G401.6 (cell line): ENCODE data around the gene KIF1A.

Experiments
- FAIRE-seq: peaks from 2 replicates; lab custom pipeline; 2012; peaks lifted over from hg19 to GRCh38; lab: Jason Lieb, UNC

The KIF1A gene

DNA sequence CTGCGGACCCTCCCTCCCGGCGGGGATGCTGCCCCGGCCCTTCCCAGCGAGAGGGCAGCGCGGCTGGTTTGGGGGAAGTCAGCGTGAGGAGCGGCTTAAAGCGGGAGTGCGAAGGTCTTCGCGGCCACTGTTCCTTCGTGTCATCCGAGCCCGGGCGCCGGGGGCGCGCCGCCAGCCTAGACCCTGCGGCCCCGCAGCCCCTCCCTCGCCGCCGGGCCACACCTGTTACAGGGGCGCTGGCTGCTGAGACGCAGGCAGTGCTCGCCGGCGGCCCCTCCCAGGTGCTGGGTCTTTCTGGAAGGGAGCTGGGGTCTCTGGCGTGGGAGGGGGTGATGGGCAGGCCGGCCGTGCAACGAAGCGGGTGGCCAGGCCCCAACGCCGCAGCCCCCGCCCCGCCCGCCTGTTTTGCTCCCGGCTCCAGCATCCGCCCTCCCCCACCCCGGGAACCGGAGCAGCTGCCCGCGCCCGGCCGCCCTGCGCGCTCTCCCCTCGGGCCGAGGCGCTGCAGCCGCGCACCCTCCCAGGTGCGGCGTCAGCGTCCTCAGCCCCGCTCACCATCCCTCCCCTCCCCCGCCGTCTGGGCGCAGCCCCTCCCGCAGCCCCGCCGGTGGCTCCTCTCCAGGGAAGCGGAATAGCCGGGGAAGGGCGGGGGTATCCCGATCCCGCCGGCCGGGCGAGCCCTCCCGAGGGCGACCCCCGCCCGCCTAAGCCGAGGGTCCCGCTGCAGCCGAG is 727 bp downstream of the KIF1A start:
- FAIRE-seq: no peak

DNA sequence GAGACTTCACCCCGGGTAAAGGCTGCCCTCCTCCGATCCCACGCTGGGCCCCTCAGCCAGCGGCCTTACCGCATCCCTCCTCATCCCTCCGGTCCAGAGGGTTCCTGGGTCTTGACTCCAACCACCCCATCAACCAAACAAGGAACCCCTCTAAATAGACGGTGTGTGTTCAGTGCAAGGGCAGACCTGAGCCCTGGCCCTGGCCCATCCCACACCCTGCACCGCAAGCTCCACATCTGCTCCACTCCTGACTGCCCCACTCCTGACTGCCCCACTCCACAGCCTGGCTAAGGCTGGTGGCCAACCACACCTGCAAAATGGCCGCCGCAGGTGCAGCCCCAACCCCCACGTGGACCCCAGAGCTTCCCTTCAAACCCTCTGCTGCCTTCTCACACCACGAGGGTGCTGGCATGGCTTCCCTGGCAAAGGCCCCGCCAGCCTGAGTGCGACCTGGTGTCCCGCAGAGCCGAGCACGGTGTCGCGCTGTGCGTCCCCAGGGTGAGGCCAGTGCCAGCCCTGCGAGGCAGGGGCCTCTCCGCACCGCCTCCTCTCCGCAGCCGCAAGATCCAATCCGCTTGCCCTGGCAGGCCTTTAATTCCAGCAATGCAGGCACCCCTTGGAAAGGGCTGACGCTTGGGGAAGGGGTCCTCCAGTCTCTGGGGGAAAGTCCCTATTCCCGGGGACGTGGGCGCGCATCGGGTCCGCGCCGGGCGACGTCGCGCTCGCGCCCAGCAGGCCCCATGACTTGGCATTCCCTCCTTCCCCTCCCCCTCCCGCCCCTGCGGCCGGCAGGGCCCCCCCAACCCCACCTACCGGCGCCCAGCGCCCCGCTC is 1.5 kb downstream of the KIF1A start:
- FAIRE-seq: no peak

DNA sequence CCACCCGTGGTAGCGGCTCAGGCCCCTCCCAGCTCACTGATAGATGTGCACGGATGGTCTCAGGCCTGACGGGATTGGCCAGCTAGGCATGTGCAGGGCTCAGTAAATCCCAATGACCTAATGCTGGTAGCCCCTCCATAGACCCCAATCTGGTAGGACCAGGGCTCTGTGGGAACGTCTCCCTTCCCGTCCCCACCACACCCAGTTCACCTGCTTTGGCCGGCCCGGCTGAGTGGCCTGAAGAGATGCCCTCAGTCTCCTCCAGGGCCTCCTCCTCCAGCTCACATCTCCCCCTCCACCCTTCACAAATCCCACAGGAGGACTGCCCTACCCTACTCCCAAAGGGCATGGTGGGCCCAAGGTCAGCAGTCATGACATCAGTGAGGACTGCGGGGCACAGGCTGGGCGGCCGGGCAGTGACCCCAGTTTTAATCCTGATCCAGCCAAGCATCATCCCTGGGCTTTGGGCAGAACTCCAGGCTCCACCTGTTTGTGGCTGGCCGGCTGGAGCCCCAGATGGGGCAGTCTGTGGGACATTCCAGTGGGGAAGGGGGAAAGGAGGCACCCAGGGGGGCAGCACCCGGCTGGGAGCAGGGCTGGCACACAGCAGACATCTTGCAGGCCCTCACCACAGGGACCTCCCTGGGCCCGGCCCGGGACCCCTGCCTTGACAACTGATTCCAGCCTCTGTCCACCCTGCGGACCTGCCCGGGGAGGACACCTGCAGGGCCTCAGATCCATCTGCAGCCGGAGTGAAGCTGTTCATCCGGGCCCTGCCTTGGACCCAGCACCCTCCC is 2.3 kb downstream of the KIF1A start:
- no peak for FAIRE-seq

DNA sequence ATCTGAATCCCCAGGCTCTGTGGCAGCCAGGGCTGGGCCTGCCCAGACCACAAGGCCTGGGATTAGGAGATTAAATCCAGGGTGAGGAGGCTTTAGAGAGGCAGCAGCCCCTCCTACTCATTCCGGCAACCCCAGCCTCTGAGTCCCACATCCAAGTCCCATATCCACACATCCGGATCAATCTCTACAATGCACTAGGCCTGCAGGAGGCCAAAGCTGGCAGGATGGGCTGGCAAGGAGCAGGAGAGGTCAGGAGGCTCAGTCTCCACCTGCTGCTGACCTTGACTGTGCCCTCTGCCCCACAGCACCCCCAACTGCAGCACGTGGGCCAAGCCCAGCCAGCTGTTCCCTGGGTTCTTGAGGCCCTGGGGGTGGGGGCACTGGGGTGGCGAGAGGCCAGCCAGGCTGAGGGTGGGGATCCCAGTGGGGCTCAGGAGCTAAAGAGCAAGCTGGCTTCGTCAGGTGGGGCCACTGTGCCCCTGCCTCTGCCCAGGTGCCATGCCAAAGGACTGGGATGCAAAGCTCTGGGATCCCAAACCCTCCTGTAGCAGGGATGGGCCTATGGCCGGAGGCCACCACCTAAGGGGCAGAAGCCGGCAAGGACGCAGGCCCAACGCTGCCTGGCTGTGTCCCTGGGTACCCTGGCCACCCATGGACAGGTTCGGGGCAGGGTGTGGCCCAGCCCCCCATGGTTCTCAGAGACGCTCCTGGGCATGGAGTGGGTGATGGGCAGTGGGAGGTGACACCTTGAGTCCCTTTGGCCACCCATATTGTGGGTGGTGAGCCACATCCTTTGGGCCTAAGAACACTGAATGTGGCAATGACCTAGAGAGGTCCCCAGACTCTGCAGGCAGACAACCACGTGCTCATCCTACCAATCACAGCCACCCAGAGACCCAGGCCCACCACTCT is 3.2 kb downstream of the KIF1A start:
- no peak for FAIRE-seq

DNA sequence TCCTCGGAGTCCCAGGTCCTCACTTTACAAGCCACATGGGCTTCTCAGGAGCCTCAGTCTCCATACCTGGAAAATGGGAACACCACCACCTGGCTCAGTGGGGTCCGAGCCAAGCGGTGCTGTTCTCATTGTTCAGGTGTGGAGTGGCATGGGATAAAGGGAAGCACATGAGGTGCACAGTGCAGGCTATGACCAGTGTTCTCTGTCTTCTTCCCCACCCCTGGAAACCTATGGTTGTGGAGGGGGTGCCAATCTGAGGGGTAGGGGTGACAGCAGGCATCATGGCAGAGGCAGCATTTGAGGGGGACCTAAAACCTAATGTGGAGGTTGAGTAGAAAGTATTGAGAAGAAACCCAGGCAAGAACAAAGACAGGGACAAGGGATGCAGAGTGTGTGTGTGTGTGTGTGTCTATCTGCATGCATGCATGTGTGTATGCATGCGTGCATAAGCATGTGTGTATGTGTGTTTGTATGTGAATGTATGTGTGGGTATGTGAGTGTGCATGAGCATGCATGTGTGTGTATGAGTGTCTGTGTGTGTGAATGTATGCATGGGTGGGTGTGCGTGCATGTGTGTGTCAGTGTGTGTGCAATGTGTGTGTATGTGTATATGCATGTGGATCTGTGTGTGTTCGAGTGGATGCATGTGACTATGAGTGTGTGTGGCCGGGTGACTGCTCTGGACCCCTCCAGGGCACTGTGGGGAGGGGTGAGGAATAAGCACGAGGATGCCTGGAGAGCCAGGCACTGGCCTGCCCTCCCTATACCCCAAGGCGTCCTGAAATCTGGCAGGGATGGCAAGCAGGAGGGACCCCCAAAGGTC is 4.0 kb downstream of the KIF1A start:
- FAIRE-seq: no peak

DNA sequence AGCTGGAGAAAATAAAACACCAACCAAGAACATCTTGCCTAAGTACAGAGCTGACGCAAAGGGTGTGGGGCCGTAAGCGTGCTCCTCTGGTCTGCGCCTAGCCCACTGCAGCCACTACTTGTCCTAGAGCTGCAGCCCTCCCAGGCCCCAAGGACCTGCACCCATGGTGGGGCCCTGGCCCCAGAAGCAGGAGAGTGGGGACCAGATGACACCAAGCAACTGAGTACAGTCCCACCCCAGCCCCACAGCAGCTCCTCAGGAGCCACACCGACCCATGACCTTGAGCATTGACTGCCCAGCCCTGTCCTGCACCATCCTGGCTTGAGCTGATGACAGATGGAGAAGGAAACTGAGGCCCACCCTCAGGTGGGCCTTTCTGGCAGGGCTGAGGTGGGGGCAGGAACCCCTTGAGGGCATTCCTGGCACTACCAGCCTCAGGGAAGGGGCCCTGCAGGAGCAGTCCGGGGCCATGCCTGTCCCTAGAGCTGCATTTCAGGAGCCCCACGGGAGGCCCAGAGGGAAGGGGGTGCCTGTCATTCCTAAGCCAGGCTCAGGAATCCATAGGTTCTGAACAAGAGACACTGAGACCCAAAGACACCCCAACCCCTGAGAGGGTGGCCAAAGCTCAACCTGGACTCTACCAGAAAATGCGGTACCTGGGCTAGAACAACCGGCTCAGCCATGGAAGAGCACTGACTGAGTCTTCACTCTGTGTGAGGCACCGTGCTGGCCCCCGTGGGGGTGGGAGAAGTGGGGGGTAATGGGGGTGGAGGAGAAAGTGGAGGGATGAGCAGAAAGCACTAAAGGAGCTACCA is 4.9 kb downstream of the KIF1A start:
- no peak for FAIRE-seq

DNA sequence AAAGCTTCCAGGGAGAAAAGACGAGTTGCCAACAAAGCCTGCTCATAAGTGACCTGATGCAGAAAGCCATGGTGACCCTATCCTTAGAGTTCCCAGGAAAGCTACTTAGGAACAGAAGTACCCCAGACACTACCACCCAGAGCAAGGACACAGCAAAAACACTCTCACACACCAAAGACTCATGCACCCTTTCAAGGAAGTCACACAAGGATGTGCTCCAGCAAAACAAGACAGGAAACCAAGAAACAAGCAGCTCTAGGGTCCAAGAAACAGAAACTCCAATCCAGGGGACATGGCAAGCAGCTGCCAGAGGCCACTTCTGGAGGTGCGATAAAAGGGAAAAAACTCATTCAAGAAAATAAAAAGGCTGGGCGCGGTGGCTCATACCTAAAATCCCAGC is 5.7 kb downstream of the KIF1A start:
- no peak for FAIRE-seq

DNA sequence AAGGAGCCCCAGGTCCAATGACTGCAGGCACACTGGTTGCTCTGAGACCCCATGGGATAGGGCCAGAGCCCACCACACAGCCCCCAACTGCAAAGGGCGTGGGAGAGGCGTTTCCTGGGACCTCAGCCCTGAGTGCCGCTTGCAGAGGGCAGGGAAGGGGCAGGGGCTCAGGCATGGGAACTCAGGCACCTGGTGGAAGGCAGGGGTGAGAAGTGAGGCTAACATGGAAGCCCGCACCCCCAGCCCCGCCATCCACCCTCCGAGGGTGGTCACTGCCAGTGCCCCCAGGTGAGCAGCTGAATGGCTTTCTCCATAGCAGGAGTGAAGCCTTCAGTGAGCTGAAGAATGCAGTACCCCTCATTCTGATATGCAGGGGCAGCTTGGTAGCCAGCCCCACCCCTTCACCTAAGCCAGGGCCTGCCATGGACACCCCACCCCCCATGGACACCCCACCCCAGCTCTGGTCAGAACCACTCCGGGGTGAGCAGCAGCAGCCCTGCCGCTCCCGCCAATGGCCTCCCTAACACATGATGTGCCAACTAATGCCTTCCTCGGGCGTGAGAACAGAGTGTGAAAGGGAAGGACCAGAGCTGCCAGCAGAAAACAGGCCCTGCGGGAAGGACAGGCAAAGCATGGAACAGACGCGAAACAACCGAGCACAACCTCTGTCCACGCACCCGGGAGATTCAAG is 6.6 kb downstream of the KIF1A start:
- no peak for FAIRE-seq

DNA sequence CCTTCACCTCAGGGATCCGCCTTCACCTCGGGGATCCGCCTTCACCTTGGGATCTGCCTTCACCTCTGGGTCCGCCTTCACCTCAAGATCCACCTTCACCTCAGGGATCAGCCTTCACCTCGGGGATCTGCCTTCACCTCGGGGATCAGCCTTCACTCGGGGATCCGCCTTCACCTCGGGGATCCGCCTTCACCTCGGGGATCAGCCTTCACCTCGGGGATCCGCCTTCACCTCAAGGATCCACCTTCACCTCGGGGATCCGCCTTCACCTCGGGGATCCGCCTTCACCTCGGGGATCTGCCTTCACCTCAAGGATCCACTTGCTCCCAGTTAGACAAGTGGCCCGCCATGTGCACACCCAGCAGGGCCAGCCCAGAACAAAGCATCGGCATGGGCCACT is 7.3 kb downstream of the KIF1A start:
- no peak for FAIRE-seq

DNA sequence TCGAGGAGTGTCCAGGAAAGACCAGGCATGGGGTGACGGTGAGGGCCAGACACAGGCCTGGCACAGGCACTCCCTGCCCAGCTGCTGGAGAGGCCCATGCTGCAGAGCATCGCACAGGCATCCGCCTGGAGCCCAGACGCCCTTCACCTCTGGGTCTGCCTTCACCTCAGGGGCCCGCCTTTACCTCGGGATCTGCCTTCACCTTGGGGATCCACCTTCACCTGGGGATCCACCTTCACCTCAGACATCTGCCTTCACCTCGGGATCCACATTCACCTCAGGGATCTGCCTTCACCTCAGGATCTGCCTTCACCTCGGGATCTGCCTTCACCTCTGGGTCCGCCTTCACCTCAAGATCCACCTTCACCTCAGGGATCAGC is 7.7 kb downstream of the KIF1A start:
- no peak for FAIRE-seq

DNA sequence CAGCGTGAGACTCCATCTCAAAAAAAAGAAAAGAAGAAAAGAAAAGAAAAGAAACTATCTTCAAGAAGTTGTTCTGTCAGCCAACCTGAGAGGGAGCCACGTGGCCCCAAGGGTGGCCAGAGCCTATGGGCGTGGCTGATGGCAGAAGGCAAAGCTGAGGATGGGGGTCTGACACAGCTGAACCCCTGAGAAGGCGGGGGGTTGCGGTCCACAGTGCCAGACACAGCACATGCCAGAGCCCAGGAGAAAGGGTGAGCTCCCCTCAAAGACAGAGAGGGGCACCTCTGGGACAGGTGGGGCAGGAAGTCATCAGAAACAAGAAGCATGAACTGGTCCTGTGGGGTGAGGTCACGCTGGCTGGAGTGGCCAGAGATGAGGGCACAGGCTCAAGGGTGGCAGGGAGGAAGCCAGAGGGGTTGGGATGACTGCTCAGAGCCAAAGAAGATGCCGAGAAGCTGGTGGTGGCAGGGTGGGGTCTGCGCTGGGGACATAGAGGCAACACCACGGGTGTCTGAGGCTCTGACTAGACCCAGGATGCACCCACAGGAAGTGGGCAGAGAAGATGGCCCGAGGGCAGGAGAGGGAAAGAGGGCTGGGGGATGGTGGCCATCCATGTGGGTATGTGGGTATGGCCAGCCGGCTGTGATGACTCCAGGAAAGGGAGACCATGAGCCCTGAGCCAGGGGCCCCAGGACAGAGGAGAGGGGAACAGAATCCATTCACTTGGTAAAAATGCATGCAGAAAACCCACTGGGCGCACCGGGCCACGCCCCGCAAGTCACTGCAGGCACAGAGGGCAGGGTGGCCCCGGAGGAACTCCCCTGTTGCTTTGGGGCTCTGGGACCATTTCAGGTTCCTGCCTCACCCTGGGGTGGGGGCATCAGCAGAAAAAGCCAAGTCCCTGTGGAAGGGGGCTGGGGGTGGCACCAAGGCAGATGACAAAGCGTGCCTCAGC is 8.4 kb downstream of the KIF1A start:
- no peak for FAIRE-seq

DNA sequence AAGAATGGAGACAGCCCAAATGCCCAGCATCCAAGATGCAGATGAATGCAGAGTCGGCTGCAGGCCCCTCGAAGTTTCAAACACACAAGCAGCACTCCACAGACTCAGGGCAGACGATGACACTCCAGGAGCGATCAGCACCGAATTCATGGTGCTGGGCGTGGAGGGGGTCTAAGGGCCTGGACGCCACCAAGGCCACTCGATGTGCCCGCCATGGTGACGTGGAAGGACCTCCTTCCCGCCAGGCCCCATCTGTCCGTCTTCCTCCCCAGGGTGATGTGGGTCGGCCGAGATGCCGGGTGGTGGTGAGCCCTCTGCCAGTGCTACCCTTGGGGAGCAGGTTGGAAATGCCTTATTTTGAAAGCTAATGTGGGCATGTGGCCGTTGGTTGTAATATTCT is 9.4 kb downstream of the KIF1A start:
- no peak for FAIRE-seq

DNA sequence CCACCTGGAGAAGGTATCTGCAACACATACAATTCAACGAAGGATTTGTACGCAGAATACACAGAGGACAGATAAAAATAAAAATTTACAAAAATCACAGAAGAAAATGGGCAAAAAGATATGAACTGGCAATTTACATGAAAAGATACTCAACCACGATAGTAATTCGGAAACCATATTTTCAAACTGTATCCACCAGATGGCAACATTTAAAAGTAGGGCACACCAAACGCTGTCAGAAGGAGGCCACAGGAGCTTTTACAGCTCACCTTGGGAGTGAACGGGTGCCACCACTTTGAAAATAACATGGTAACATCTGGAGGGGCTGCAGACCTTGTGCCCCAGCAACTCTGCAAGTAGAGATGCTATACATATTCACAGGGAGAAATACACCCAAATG is 9.8 kb downstream of the KIF1A start:
- peak; percentile 21 for FAIRE-seq

DNA sequence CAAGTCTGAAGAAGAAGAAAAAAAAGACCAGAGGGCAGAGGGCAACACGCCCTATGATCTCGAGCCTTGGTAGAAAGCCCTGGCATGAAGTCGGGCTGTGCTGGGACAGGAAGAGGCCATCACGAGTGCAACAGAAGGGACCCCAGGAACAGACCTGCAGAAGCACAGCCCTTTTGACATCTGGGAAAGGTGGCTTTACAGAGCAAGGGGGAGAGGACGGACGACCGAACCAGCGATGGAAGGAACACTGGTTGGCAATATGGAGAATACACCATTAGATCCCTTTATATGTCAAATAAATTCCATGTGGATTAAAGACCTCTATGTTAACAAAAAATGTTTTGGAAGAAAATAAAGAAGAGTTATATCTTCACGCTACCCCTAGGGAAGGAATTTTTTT is 10.7 kb downstream of the KIF1A start:
- no peak for FAIRE-seq

DNA sequence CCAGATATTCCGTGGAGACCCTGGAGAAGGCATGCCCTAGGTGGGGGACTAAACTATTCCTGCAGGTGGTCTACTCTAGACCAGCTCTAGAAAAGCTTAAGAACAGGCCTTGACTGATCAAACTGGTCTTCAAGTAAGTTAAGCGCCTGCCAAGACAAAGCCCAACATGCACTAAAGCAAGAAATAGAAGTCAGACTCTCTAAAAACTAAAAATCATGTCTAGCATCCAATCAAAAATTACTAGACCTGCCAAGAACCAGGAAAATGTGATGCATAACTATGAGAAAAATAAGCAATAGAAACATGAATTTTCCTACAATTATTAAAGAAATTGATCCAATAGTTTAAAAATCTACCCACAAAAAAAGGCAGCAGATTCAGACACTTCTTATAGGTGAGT is 13.6 kb downstream of the KIF1A start:
- FAIRE-seq: no peak

DNA sequence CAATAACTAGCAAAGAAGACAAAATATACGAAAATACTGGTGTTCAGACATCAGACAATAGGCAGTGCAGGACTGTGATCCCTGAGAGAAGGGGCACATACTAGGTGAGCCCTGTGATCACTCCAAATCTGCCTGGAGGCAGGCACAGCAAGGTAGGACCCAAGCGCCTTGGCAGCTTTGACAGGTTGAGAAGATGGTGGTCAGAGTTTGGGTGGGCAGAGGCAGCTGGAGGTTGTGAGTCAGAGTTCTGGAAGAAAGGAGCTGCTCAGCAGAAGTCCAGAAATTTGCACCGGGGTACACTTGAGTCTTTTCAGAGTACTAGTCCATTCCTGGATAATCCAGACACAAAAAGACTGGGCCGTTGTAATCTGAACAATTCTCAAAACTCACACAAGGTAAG is 14.0 kb downstream of the KIF1A start:
- FAIRE-seq: no peak

DNA sequence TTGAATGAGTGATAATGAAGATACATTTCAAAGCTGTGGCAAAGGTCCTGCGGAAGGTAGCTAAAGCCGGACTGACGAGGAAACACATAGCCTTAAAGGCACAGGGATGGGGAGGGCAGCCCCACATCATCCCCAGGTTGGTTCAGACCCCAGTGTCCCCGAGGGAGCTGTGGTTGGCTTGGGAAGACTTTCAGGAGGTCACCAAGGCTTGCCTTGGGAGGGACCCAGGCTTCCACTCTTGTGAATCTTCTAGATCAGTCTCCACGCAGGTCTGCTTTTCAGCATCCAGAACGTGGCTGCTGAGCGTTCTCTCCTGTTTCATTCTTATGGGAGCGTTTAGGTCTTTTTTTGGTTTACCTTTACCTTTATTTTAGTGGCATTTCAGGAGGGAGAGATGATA is 16.8 kb downstream of the KIF1A start:
- no peak for FAIRE-seq

DNA sequence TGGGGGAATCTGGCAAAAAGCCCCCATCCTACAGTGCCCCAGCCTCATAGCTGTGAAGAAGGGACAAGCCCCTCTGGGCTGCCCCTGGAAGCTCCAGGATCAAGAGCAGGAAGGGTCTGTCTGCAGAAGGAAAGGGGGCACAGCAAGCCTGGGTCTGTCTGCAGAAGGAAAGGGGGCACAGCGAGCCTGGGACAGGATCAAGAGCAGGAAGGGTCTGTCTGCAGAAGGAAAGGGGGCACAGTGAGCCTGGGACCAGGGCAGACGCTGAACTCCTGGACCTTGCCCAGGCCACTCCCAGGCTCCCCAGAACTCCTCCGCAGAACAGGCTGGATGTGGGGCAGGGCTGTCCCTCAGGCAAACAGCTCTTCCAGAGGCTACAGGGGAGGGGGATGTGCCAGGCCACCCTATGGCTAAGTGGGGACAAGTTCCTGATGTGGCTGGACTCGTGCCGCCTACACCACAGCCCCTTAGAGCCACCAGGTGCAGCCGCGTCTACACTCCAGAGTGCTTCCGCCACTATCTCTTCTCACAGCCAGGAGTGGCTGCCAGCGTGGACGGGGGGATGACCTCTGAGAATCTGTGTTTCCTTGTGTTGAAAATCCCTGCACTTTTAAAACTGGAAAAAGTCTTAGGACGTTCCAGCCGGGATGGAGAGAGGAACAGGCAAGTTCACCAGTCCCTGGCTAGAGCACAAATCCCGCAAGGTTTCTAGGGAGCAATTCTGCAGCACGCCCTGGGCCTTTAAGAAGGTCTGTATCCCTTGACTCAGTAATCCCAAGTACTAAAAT is 20.8 kb downstream of the KIF1A start:
- FAIRE-seq: no peak
